SK-N-SH (cell line): ENCODE measurements around the gene TIMM23B. TPM values are rescaled to one million over a fixed set of nuclear protein-coding genes. Genes with fewer than 3 reads are reported as not detected.
"Not testable (repeated sequence)": the region's sequence is repeated elsewhere in the genome, so short reads cannot be mapped to it uniquely, and the experiment has no call there.

Experiments
- CTCF ChIA-PET: fragments of 300-600, 350-600 bp; formaldehyde crosslinking; extraction: SDS; loops from one replicate; lab custom pipeline; 2021; lab: Yijun Ruan, JAX
- POLR2A ChIA-PET: fragments of 350-600 bp; sonication (Branson Sonifier 250); formaldehyde crosslinking; extraction: SDS; loops from one replicate; lab custom pipeline; 2020; ENCODE audit warnings: antibody characterized with exemption, inconsistent platforms; lab: Yijun Ruan, JAX
- DNase-seq: peaks from one replicate; pipeline ENCODE4 v3.0.0; 2012
- H2AFZ ChIP-seq: fragments of 200-600 bp; sonication (generic); 2 replicates; pipeline ENCODE4 v1.8.1; 2016; ENCODE audit warnings: antibody characterized with exemption, mild to moderate bottlenecking, low read depth
- H3F3A ChIP-seq: fragments of 200-600 bp; sonication (generic); replicated peaks from 2 replicates; pipeline ENCODE3; 2016; ENCODE audit warnings: antibody characterized with exemption, mild to moderate bottlenecking; ENCODE audit not compliant: insufficient read depth
- H3K27ac ChIP-seq, 2 experiments: fragments of 200-500 bp in 1 of 2; fragments of 200-600 bp in 1 of 2; sonication (Bioruptor generic) in 1 of 2; sonication (generic), shearing (Covaris generic) in 1 of 2; 2 replicates each; pipeline versions ENCODE4 v1.5.1 to v1.6.1; 2014 to 2016; ENCODE audit warnings: low read depth in 2 of 2, inconsistent platforms in 1 of 2, low read length in 1 of 2, mild to moderate bottlenecking in 1 of 2, mixed read lengths in 1 of 2
- H3K27me3 ChIP-seq: fragments of 200-600 bp; sonication (generic), shearing (Covaris generic); 2 replicates; pipeline ENCODE4 v1.6.1; 2016; ENCODE audit warnings: mixed run types; ENCODE audit not compliant: insufficient read depth
- H3K36me3 ChIP-seq, 2 experiments: fragments of 200-500 bp in 1 of 2; fragments of 200-600 bp in 1 of 2; sonication (Bioruptor generic) in 1 of 2; sonication (generic) in 1 of 2; replicated peaks in 1 of 2; 2 replicates each; pipeline versions ENCODE3 to v1.5.1; 2014 to 2016; ENCODE audit warnings: low read length in 1 of 2, mild to moderate bottlenecking in 1 of 2; ENCODE audit not compliant: insufficient read depth in 2 of 2, control insufficient read depth in 1 of 2
- H3K4me1 ChIP-seq, 2 experiments: fragments of 200-500 bp in 1 of 2; fragments of 200-600 bp in 1 of 2; sonication (Bioruptor generic) in 1 of 2; sonication (generic), shearing (Covaris generic) in 1 of 2; 2 replicates each; pipeline versions ENCODE4 v1.5.1 to v1.6.1; 2014 to 2016; ENCODE audit warnings: low read depth in 1 of 2, low read length in 1 of 2, mixed run types in 1 of 2; ENCODE audit not compliant: insufficient read depth in 2 of 2, control insufficient read depth in 1 of 2
- H3K4me2 ChIP-seq: fragments of 200-600 bp; sonication (generic), shearing (Covaris generic); 2 replicates; pipeline ENCODE4 v1.6.1; 2017; ENCODE audit warnings: mixed run types
- H3K4me3 ChIP-seq, 2 experiments: fragments of 200-500 bp in 1 of 2; fragments of 200-600 bp in 1 of 2; sonication (Bioruptor generic) in 1 of 2; sonication (generic), shearing (Covaris generic) in 1 of 2; 2 replicates each; pipeline versions ENCODE4 v1.5.1 to v1.8.1; 2014 to 2016; ENCODE audit warnings: low read depth in 2 of 2, inconsistent platforms in 1 of 2, low read length in 1 of 2, mild to moderate bottlenecking in 1 of 2, mixed read lengths in 1 of 2, moderate library complexity in 1 of 2
- H3K79me2 ChIP-seq: fragments of 200-600 bp; sonication (generic); 2 replicates; pipeline ENCODE4 v1.8.1; 2017; ENCODE audit warnings: mild to moderate bottlenecking; ENCODE audit not compliant: insufficient read depth
- H3K9ac ChIP-seq: fragments of 200-600 bp; sonication (generic); 2 replicates; pipeline ENCODE4 v1.6.1; 2017; ENCODE audit warnings: mixed run types
- H3K9me2 ChIP-seq: fragments of 200-600 bp; sonication (generic); 2 replicates; pipeline ENCODE4 v1.6.1; 2017; ENCODE audit warnings: mixed run types
- H3K9me3 ChIP-seq: fragments of 200-600 bp; sonication (generic); 2 replicates; pipeline ENCODE4 v1.6.1; 2017; ENCODE audit warnings: mixed run types, mild to moderate bottlenecking, moderate library complexity
- H4K20me1 ChIP-seq: fragments of 200-600 bp; sonication (generic); 2 replicates; pipeline ENCODE4 v1.6.1; 2017; ENCODE audit warnings: mild to moderate bottlenecking, mixed run types; ENCODE audit not compliant: insufficient read depth
- WGBS: methylation state at CpG from one replicate; pipeline ENCODE4 v1.1.6; 2017; ENCODE audit warnings: low lambda C conversion rate; 5-methylcytosine and 5-hydroxymethylcytosine counted together
- polyA plus RNA-seq, 3 experiments: library from polyadenylated mRNA; depleted of rRNA; stranded (reverse); fragments of >200 nt; gene quantifications; 2 replicates each; pipeline ENCODE4 v1.2.3, GENCODE V29; 2012

The TIMM23B gene
- polyA plus RNA-seq, 1 of the 3 experiments (the other 2 are of a cell fraction) = 17.4 TPM

DNA sequence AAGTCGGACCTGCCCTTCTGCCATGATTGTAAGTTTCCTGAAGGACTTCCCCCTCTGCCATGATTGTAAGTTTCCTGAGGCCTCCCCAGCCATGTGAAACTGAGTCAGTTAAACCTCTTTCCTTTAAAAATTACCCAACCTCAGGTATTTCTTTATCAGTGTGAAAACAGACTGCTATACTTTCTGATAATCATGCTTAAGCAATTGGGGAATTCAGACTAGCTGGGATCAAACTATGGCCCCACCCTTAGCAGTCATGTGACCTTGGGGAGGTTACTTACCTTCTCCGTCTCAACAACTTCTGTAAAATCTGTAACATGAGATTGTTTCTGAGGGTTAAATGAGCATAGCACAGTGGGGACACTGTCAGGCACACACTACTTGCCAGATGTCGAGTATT, 45.4 kb downstream of the TIMM23B start:
- H4K20me1 ChIP-seq, H2AFZ ChIP-seq, H3K27me3 ChIP-seq, H3K9ac ChIP-seq, DNase-seq, CTCF ChIA-PET, H3K9me2 ChIP-seq, H3K36me3 ChIP-seq, H3K79me2 ChIP-seq, H3K27ac ChIP-seq, POLR2A ChIA-PET, H3K9me3 ChIP-seq, H3K4me1 ChIP-seq, H3K4me3 ChIP-seq, H3K4me2 ChIP-seq, H3F3A ChIP-seq: not testable (repeated sequence)
- 87% methylated on average over 3 of the region's 3 CpGs for WGBS

DNA sequence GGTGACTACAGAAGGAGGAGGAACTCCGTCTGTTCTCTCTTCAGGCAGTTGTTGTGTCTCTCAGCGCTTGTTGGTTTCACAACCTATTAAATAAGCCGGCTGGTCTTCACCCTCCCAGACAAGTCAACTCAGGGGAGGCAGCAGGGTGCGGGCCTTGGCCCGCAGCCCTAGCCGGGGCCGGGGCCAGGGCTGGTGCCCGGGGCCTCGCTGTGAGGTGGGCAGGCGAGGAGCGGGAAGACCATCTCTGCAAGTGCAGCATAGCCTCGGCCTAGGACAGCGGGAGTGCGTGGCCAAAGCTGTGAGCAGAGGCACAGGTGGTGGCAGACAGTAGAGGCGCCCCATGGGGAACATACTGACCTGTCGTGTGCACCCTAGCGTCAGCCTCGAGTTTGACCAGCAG, 46.5 kb downstream of the TIMM23B start, which contains the start of gene AGAP6:
AGAP6 (plus strand) TSS at position 31 of the 400 bp plus-strand sequence; CDS start at position 341, 310 bp downstream.
- H3F3A ChIP-seq, H3K27ac ChIP-seq, H3K36me3 ChIP-seq, H3K9ac ChIP-seq, H3K27me3 ChIP-seq, DNase-seq, H2AFZ ChIP-seq, CTCF ChIA-PET, H3K9me3 ChIP-seq, H4K20me1 ChIP-seq, POLR2A ChIA-PET, H3K4me2 ChIP-seq, H3K4me3 ChIP-seq, H3K9me2 ChIP-seq, H3K79me2 ChIP-seq, H3K4me1 ChIP-seq: not testable (repeated sequence)
- WGBS = 90% methylated on average over 13 of the region's 18 CpGs

DNA sequence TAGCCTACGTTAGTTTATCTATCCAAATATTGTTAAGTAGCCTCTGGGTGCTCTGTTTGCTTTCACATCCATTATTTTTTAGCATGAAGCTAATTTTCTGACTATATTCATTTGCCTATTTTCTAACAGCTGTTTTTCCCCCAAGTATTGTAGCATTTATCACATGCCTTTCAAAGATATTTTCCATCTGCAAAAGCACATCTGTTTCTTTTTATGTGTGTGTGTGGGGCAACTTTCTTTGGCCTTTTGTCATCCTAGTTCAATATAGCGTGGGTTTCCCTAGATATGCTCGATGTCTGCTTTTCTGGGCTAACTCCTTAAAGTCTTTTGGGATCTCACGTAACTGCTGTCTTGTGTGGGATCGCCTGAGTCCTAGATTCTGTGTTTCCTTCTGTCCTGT, 53.5 kb downstream of the TIMM23B start:
- H3F3A ChIP-seq, H3K36me3 ChIP-seq, H3K27ac ChIP-seq, DNase-seq, H4K20me1 ChIP-seq, H3K4me2 ChIP-seq, H2AFZ ChIP-seq, CTCF ChIA-PET, H3K9me3 ChIP-seq, POLR2A ChIA-PET, H3K9ac ChIP-seq, H3K4me1 ChIP-seq, H3K4me3 ChIP-seq, H3K9me2 ChIP-seq, H3K27me3 ChIP-seq, H3K79me2 ChIP-seq: not testable (repeated sequence)
- WGBS = 70% methylated on average over 5 of the region's 5 CpGs

- H3K9me2 ChIP-seq, H3K4me2 ChIP-seq, H3K4me3 ChIP-seq, H3F3A ChIP-seq, H3K9me3 ChIP-seq, H3K4me1 ChIP-seq, H3K79me2 ChIP-seq, POLR2A ChIA-PET, H2AFZ ChIP-seq, H3K27ac ChIP-seq, H3K9ac ChIP-seq, DNase-seq, H4K20me1 ChIP-seq, H3K36me3 ChIP-seq, CTCF ChIA-PET, H3K27me3 ChIP-seq: not testable (repeated sequence)
- WGBS = 92% methylated on average over 6 of the region's 7 CpGs
Observed at GRCh38 chr10:50014024-50014423, 72.2 kb downstream of the TIMM23B start.

- H2AFZ ChIP-seq, H4K20me1 ChIP-seq, H3F3A ChIP-seq, H3K36me3 ChIP-seq, CTCF ChIA-PET, H3K9me3 ChIP-seq, POLR2A ChIA-PET, H3K9me2 ChIP-seq, H3K4me3 ChIP-seq, H3K79me2 ChIP-seq, H3K9ac ChIP-seq, H3K27ac ChIP-seq, H3K4me1 ChIP-seq, H3K27me3 ChIP-seq, H3K4me2 ChIP-seq, DNase-seq: not testable (repeated sequence)
- WGBS = 88% methylated on average over 6 of the region's 9 CpGs
Observed at GRCh38 chr10:50015596-50016220, 73.9 kb downstream of the TIMM23B start.

DNA sequence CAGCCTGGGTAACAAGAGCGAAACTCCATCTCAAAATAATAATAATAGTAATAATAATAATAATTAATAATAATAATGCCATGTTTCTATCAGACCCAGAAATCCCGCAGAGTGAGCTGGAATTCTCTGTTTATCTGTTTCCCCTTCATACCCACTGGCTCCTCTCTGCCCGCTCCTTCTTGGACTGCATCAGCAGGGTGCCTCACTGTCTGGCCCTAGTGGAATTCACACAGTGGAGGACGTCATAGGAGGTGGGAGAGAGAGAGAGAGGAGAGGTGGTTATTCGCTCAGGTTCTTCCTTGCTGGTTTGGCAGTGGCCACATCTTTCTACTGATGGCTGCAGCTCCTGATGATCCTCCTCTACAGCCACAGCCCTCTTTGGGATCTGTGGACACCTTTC, 75.1 kb downstream of the TIMM23B start:
- POLR2A ChIA-PET, H3K79me2 ChIP-seq, H3K4me1 ChIP-seq, H3K4me3 ChIP-seq, H3F3A ChIP-seq, H2AFZ ChIP-seq, H3K27me3 ChIP-seq, H3K9me3 ChIP-seq, H3K4me2 ChIP-seq, DNase-seq, H3K27ac ChIP-seq, CTCF ChIA-PET, H3K9ac ChIP-seq, H3K36me3 ChIP-seq, H4K20me1 ChIP-seq, H3K9me2 ChIP-seq: not testable (repeated sequence)
- WGBS = 84% methylated on average over 5 of the region's 5 CpGs
